DMS79 (cell line): Measurements from ENCODE around the gene MITF.

ENCODE experiments used
- DNase-seq: peaks from one replicate; lab custom pipeline; 2025; lab: John Stamatoyannopoulos, UW

Gene MITF

GRCh38 chr3:69963643-69964042 lies 224.4 kb downstream of the MITF start:
- no peak for DNase-seq

- DNase-seq, result no peak
Measured at GRCh38 chr3:69967156-69967555, 227.9 kb downstream of the MITF start.

- no peak for DNase-seq
Measured at GRCh38 chr3:69970827-69971226, 231.6 kb downstream of the MITF start.

- DNase-seq, result no peak
Measured at GRCh38 chr3:69972672-69973071, 233.4 kb downstream of the MITF start.

- DNase-seq, result no peak
Measured at GRCh38 chr3:69976021-69976420, 236.8 kb downstream of the MITF start.

- no peak for DNase-seq
Measured at GRCh38 chr3:69983546-69984265, 244.4 kb downstream of the MITF start.

- DNase-seq, result no peak
Measured at GRCh38 chr3:69985266-69985665, 246.0 kb downstream of the MITF start.

GRCh38 chr3:69986419-69986818 lies 247.2 kb downstream of the MITF start:
- DNase-seq, result no peak

- DNase-seq, result no peak
Measured at GRCh38 chr3:69987833-69988232, 248.6 kb downstream of the MITF start.

- DNase-seq, result no peak
Measured at GRCh38 chr3:69993757-69994156, 254.5 kb downstream of the MITF start.

GRCh38 chr3:69994919-69995318 lies 255.7 kb downstream of the MITF start:
- DNase-seq, result no peak

GRCh38 chr3:69997631-69998307 lies 258.5 kb downstream of the MITF start:
- no peak for DNase-seq

- no peak for DNase-seq
Measured at GRCh38 chr3:69998759-69999139, 259.5 kb downstream of the MITF start.

GRCh38 chr3:69999140-70000027 lies 260.1 kb downstream of the MITF start, which contains the start of gene SAMMSON:
Gene SAMMSON (plus strand): TSS chr3:69999733.
- DNase-seq, result no peak

GRCh38 chr3:70000028-70000410 lies 260.8 kb downstream of the MITF start:
- no peak for DNase-seq

GRCh38 chr3:70000563-70001081 lies 261.4 kb downstream of the MITF start:
- DNase-seq, result no peak

GRCh38 chr3:70003119-70003518 lies 263.9 kb downstream of the MITF start:
- DNase-seq, result no peak

- DNase-seq, result no peak
Measured at GRCh38 chr3:70006089-70006488, 266.8 kb downstream of the MITF start.

- DNase-seq, result no peak
Measured at GRCh38 chr3:70010346-70010745, 271.1 kb downstream of the MITF start.

GRCh38 chr3:70011582-70011981 lies 272.3 kb downstream of the MITF start:
- DNase-seq, result no peak
